Measurements from ENCODE around the gene ZNF512. TPM values are rescaled to one million over a fixed set of nuclear protein-coding genes. Genes with fewer than 3 reads are reported as not detected.
"Not testable (repeated sequence)": the region's sequence is repeated elsewhere in the genome, so short reads cannot be mapped to it uniquely, and the experiment has no call there.

ZNF512 gene
- total RNA-seq, 1 donor from 2014 or later = 52.5 TPM

GRCh38 chr2:27591745-27592144 lies 8.9 kb downstream of the ZNF512 start:
- H3K4me1 Mint-ChIP-seq (ENCODE audit: unreplicated experiment) = peaks cover 24% of the 10 kb centered on the region
- no peak overlapping the region for H3K27ac Mint-ChIP-seq (ENCODE audit: unreplicated experiment)
- DNase-seq (ENCODE audit: extremely low spot score, unreplicated experiment) = no peak
- H3K27me3 Mint-ChIP-seq (ENCODE audit: unreplicated experiment) = no peaks in the 10 kb centered on the region
- H3K4me3 Mint-ChIP-seq (ENCODE audit: unreplicated experiment) = no peak overlapping the region
- peaks cover 44% of the 10 kb centered on the region for H3K36me3 Mint-ChIP-seq (ENCODE audit: unreplicated experiment)
- TF ChIP-seq CTCF (IDR thresholded peaks at IDR 0.05) = no peak
- H3K9me3 Mint-ChIP-seq (ENCODE audit: unreplicated experiment) = peaks cover 29% of the 10 kb centered on the region

- Mint-ChIP-seq H3K9me3 (ENCODE audit: unreplicated experiment) (peaks cover 24% of the 10 kb centered on the region), H3K4me1 (ENCODE audit: unreplicated experiment) (peaks cover 18% of the 10 kb centered on the region), H3K36me3 (ENCODE audit: unreplicated experiment) (peaks cover 45% of the 10 kb centered on the region)
These were observed 10.4 kb downstream of the ZNF512 start for GRCh38 chr2:27593240-27593639.

GRCh38 chr2:27594020-27594703 lies 11.3 kb downstream of the ZNF512 start:
- DNase-seq (ENCODE audit: extremely low spot score, unreplicated experiment); H3K27ac Mint-ChIP-seq (ENCODE audit: unreplicated experiment); H3K27me3 Mint-ChIP-seq (ENCODE audit: unreplicated experiment); H3K4me3 Mint-ChIP-seq (ENCODE audit: unreplicated experiment): not testable (repeated sequence)
- peaks cover 22% of the 10 kb centered on the region for H3K9me3 Mint-ChIP-seq (ENCODE audit: unreplicated experiment)
- peaks cover 15% of the 10 kb centered on the region for H3K4me1 Mint-ChIP-seq (ENCODE audit: unreplicated experiment)
- peaks cover 45% of the 10 kb centered on the region for H3K36me3 Mint-ChIP-seq (ENCODE audit: unreplicated experiment)

More at GRCh38 chr2:27593240-27593639, 10.4 kb downstream of the ZNF512 start:
- no peak for TF ChIP-seq CTCF (IDR thresholded peaks at IDR 0.05)
- H3K27ac Mint-ChIP-seq (ENCODE audit: unreplicated experiment) = no peak overlapping the region
- DNase-seq (ENCODE audit: extremely low spot score, unreplicated experiment) = no peak
- H3K27me3 Mint-ChIP-seq (ENCODE audit: unreplicated experiment) = no peaks in the 10 kb centered on the region
- H3K4me3 Mint-ChIP-seq (ENCODE audit: unreplicated experiment) = no peak overlapping the region

- Mint-ChIP-seq H3K36me3 (ENCODE audit: unreplicated experiment) (peaks cover 43% of the 10 kb centered on the region), H3K4me1 (ENCODE audit: unreplicated experiment) (peaks cover 15% of the 10 kb centered on the region)
- not testable (repeated sequence) for DNase-seq (ENCODE audit: extremely low spot score, unreplicated experiment); H3K9me3 Mint-ChIP-seq (ENCODE audit: unreplicated experiment); H3K27me3 Mint-ChIP-seq (ENCODE audit: unreplicated experiment); H3K4me3 Mint-ChIP-seq (ENCODE audit: unreplicated experiment); H3K27ac Mint-ChIP-seq (ENCODE audit: unreplicated experiment)
These were observed 12.6 kb downstream of the ZNF512 start for GRCh38 chr2:27595412-27595811.

GRCh38 chr2:27596627-27597026 lies 13.8 kb downstream of the ZNF512 start:
- Mint-ChIP-seq H3K36me3 (ENCODE audit: unreplicated experiment) (peaks cover 48% of the 10 kb centered on the region), H3K27me3 (ENCODE audit: unreplicated experiment) (no peaks in the 10 kb centered on the region), H3K4me1 (ENCODE audit: unreplicated experiment) (peaks cover 13% of the 10 kb centered on the region), H3K9me3 (ENCODE audit: unreplicated experiment) (peaks cover 6% of the 10 kb centered on the region), H3K27ac (ENCODE audit: unreplicated experiment) (no peak overlapping the region), H3K4me3 (ENCODE audit: unreplicated experiment) (no peak overlapping the region)
- DNase-seq (ENCODE audit: extremely low spot score, unreplicated experiment) = no peak
- TF ChIP-seq CTCF (IDR thresholded peaks at IDR 0.05) = no peak

GRCh38 chr2:27606611-27607010 lies 23.8 kb downstream of the ZNF512 start:
- Mint-ChIP-seq H3K27me3 (ENCODE audit: unreplicated experiment) (no peaks in the 10 kb centered on the region), H3K36me3 (ENCODE audit: unreplicated experiment) (peaks cover 50% of the 10 kb centered on the region), H3K4me3 (ENCODE audit: unreplicated experiment) (no peak overlapping the region), H3K27ac (ENCODE audit: unreplicated experiment) (no peak overlapping the region), H3K9me3 (ENCODE audit: unreplicated experiment) (no peaks in the 10 kb centered on the region), H3K4me1 (ENCODE audit: unreplicated experiment) (no peaks in the 10 kb centered on the region)
- no peak for TF ChIP-seq CTCF (IDR thresholded peaks at IDR 0.05)
- no peak for DNase-seq (ENCODE audit: extremely low spot score, unreplicated experiment)

Measured in osteocyte (in vitro differentiated cells).